Thymus (tissue), 11 donors: ENCODE data around the gene SLC25A17. TPM values are rescaled to one million over a fixed set of nuclear protein-coding genes. Genes with fewer than 3 reads are reported as not detected.
"Not testable (repeated sequence)": the region's sequence is repeated elsewhere in the genome, so short reads cannot be mapped to it uniquely, and the experiment has no call there.

Experiments
- DNase-seq, 9 donors: peaks; one replicate each; pipeline ENCODE4 v3.0.0-alpha.2; 2013; ENCODE audit warnings: low spot score in 9 of 9, low read depth in 6 of 9, missing footprints in 1 of 9
- H3K27ac ChIP-seq, 2 donors: one replicate each; pipeline ENCODE4 v1.5.1; 2013; ENCODE audit warnings: control low read depth in 1 of 2, low read depth in 1 of 2, low read length in 1 of 2, mild to moderate bottlenecking in 1 of 2, moderate library complexity in 1 of 2
- H3K27me3 ChIP-seq, 2 donors: one replicate each; pipeline ENCODE4 v1.5.1; 2013; ENCODE audit warnings: low read length in 1 of 2; ENCODE audit not compliant: control insufficient read depth in 2 of 2, insufficient read depth in 1 of 2
- H3K36me3 ChIP-seq, 2 donors: one replicate each; pipeline ENCODE4 v1.5.1; 2013; ENCODE audit warnings: low read length in 1 of 2, mild to moderate bottlenecking in 1 of 2, moderate library complexity in 1 of 2; ENCODE audit not compliant: control insufficient read depth in 2 of 2, insufficient read depth in 2 of 2
- H3K4me1 ChIP-seq, 2 donors: one replicate each; pipeline ENCODE4 v1.5.1; 2013; ENCODE audit warnings: low read length in 2 of 2; ENCODE audit not compliant: control insufficient read depth in 2 of 2, insufficient read depth in 2 of 2
- H3K4me3 ChIP-seq, 2 donors: one replicate each; pipeline ENCODE4 v1.5.1; 2013; ENCODE audit warnings: low read length in 2 of 2, control low read depth in 1 of 2, mild to moderate bottlenecking in 1 of 2
- H3K9me3 ChIP-seq, 2 donors: one replicate each; pipeline ENCODE4 v1.5.1; 2013; ENCODE audit warnings: low read length in 1 of 2, mild to moderate bottlenecking in 1 of 2; ENCODE audit not compliant: control insufficient read depth in 2 of 2, insufficient read depth in 1 of 2
- WGBS: extraction: QIAGEN DNeasy Blood & Tissue Kit; methylation state at CpG from one replicate; pipeline ENCODE4 v1.1.7; 2013; 5-methylcytosine and 5-hydroxymethylcytosine counted together
- polyA plus RNA-seq: library from polyadenylated mRNA; stranded (reverse); fragments of 200-250 nt; gene quantifications from one replicate; pipeline ENCODE4 v1.2.3, GENCODE V29; 2013
- total RNA-seq: library from RNA; stranded (reverse); fragments of 120-200 nt; gene quantifications from one replicate; pipeline ENCODE4 v1.2.4, GENCODE V29; 2013
- donor health status: healthy.

Gene SLC25A17
- total and polyA plus RNA-seq, 2 donors, result 20.2 to 23.0 TPM

DNA sequence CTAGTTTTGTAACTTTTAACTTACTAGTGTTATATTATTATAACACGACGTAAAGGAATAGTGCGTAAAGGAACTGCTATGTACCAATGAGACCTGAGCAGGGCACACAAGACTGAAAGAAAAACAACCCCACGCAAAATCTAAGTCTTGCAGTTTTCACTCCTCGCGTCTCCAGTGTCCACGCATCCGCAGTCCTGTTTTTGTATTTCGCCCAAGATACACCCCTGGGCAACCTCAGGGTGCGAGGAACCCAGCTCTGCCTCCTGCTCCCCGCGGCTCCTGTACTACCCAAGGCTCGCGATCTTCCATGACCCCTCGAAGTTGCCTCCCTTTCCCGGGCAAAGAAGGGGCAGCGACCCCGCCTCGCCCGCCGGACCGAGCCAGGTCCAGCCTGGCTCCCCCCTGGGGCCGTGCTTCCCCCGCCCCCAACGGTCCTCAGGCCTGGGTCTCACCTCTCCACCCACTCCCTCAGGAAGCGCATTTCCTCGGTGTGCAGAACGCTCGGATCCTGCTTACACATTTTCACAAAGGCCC is 36.9 kb upstream of the SLC25A17 start:
- H3K27me3 ChIP-seq, result no peaks in the 10 kb centered on the region
- H3K4me3 ChIP-seq, result peak overlapping the region; percentile 81 to 91
- DNase-seq, result peak in 8 of 9 donors; percentile 9 to 54 (median 34)
- no peaks in the 10 kb centered on the region for H3K9me3 ChIP-seq
- peak overlapping the region; percentile 93 to 100 for H3K27ac ChIP-seq
- H3K36me3 ChIP-seq, result peaks cover 0 to 26% of the 10 kb centered on the region in 2 donors
- WGBS, result under 1% methylated on average over 29 of the region's 29 CpGs
- peaks cover 13 to 16% of the 10 kb centered on the region in 2 donors for H3K4me1 ChIP-seq

DNA sequence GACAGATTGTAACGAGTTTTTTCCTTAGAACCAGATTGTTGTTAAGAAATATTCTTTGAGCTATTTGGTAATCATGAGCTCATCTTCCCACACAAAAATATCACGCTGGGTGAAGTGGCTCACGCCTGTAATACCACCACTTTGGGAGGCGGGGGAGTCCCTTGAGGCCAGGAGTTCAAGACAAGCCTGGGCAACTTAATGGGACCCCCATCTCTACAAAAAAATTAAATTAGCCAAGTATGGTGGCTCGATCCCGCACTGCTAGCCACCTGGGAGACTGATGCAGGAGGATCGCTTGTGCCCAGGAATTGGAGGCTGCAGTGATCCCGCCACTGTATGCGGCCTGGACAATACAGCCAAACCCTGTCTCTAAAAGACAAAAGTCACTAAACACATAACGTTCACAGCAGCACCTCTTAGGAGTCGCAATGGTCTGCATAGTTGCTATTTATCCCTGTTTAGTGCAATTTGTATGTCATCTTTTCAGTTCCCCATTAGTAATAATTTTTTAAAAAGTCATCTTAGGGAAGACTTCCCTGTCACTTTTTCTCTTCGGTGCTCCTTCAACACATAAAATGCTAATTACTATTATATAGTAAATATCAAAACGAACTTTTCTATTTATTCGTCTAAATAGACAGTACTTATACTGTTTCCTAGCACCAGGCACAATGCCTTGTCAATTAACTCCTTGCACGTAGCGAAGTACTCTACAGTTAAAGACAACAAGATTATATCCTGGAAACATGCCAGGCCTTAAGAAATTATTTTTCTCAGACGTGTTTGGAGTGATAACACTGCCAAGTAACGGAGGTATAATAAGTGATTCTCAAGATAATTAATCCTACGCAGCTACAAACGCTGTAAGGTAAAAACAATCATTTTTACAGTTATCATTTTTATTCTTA is 36.2 kb upstream of the SLC25A17 start:
- Histone ChIP-seq H3K36me3 (peaks cover 0 to 20% of the 10 kb centered on the region in 2 donors), H3K4me1 (peaks cover 13 to 16% of the 10 kb centered on the region in 2 donors), H3K4me3 (peak overlapping the region; percentile 81 to 91), H3K9me3 (no peaks in the 10 kb centered on the region), H3K27me3 (no peaks in the 10 kb centered on the region), H3K27ac (peak overlapping the region in 1 of 2 donors; percentile 100)
- WGBS, result 49% methylated on average over 20 of the region's 20 CpGs
- peak in 2 of 9 donors; percentile 3 to 23 for DNase-seq

DNA sequence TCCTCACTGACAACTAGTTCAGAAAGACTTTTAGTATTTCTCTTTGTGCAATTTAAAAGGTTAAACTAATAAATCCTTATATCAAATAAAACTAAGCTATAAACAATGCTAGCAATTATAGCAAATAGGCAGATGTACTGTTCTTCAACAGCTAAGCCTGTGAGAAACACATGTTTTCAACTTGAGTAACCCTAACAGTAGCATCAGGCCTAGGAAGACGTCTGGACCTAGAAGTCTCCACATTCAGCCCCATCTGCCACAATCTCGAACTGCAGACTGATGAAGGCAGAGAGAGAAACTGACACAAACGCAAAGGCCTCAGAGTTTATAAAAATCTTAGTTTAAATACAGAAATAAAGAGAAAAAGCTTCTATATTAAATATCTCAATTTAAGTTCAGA is 34.8 kb upstream of the SLC25A17 start:
- Histone ChIP-seq H3K4me1 (peaks cover 13 to 16% of the 10 kb centered on the region in 2 donors), H3K27ac (no peak overlapping the region), H3K9me3 (no peaks in the 10 kb centered on the region), H3K4me3 (no peak overlapping the region), H3K36me3 (peaks cover 0 to 26% of the 10 kb centered on the region in 2 donors), H3K27me3 (no peaks in the 10 kb centered on the region)
- DNase-seq, result no peak
- WGBS, result 83% methylated on average over 3 of the region's 3 CpGs

DNA sequence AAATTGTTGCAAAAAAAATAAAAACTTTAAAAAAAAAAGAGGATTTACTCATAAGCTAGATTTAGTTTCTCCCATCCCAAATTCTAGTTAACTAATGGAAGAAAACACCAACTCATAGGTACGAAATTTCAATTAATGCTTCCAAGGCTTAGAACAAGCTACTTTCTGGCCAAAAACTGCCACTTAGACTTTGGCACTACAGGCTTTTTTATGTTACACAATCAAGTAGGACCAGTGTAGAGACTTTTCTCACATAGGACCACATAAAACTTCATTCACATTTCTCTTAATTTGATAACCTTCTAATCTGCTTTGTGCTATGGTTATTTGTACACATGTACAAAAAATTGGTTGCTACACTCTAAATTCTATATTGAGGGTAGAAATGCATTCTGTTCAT is 34.2 kb upstream of the SLC25A17 start:
- WGBS, result 97% methylated on average over 1 of the region's 1 CpG

DNA sequence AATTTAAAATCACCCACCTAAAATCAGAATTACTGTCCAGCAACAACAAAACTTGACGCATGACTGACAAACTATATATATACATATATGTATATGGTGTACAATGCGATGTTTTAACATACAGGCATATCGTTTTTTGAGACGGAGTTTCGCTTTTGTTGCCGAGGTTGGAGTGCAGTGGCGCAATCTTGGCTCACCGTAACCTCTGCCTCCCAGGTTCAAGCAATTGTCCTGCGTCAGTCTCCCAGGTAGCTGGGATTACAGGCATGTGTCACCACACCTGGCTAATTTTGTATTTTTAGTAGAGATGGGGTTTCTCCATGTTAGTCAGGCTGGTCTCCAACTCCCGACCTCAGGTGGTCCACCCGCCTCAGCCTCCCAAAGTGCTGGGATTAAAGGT is 26.7 kb upstream of the SLC25A17 start:
- peaks cover 26 to 72% of the 10 kb centered on the region in 2 donors for H3K36me3 ChIP-seq
- WGBS, result 97% methylated on average over 11 of the region's 11 CpGs

More for the DNA sequence above, 34.2 kb upstream of the SLC25A17 start:
- Histone ChIP-seq H3K36me3 (peaks cover 0 to 30% of the 10 kb centered on the region in 2 donors), H3K27ac (no peak overlapping the region), H3K9me3 (no peaks in the 10 kb centered on the region), H3K4me3 (no peak overlapping the region), H3K27me3 (no peaks in the 10 kb centered on the region), H3K4me1 (peaks cover 13 to 16% of the 10 kb centered on the region in 2 donors)
- no peak for DNase-seq

DNA sequence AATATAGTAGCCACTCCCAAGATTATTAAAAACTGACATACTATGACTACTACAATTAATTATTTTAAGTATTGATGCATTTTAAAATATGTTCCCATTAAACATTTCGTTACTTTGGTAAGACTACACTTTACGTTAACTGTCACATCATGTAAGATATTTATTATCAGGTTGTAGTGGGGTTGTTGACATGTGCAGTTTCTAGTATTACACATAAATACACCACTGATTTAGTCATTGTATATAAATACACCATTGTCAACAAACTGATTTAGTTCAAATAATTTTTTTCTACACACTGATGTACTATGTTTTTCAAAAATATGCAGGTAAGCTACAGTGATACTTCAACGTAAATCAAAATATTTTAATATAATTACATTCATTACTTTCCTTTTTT is 25.8 kb upstream of the SLC25A17 start:
- H3K27me3 ChIP-seq, result no peaks in the 10 kb centered on the region
- no peak overlapping the region for H3K27ac ChIP-seq
- 97% methylated on average over 3 of the region's 3 CpGs for WGBS
- peaks cover 26 to 76% of the 10 kb centered on the region in 2 donors for H3K36me3 ChIP-seq
- no peaks in the 10 kb centered on the region for H3K4me1 ChIP-seq
- no peak overlapping the region for H3K4me3 ChIP-seq
- no peaks in the 10 kb centered on the region for H3K9me3 ChIP-seq
- no peak for DNase-seq

More for the DNA sequence above, 26.7 kb upstream of the SLC25A17 start:
- H3K9me3 ChIP-seq, DNase-seq, H3K4me1 ChIP-seq, H3K27me3 ChIP-seq, H3K4me3 ChIP-seq, H3K27ac ChIP-seq: not testable (repeated sequence)

DNA sequence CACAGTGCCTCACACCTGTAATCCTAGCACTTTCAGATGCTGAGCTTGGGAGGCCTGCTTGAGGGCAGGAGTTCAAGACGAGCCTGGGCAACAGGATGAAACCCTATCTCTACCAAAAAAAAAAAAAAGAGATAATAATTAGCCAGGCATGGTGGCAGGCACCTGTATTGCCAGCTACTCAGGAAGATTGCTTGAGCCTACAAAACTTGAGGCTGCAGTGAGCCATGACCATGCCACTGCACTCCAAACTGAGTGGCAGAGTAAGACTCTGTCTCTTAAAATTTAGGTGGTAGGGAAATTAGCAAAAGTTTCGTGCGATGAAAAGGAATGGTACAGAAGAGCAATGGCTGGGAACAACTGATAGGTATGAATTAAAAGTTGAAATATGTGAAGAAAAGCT is 19.3 kb upstream of the SLC25A17 start:
- no peak for DNase-seq
- Histone ChIP-seq H3K4me1 (no peaks in the 10 kb centered on the region), H3K27me3 (no peaks in the 10 kb centered on the region), H3K9me3 (no peaks in the 10 kb centered on the region), H3K36me3 (peaks cover 23 to 82% of the 10 kb centered on the region in 2 donors), H3K27ac (no peak overlapping the region), H3K4me3 (no peak overlapping the region)
- 98% methylated on average over 3 of the region's 3 CpGs for WGBS

DNA sequence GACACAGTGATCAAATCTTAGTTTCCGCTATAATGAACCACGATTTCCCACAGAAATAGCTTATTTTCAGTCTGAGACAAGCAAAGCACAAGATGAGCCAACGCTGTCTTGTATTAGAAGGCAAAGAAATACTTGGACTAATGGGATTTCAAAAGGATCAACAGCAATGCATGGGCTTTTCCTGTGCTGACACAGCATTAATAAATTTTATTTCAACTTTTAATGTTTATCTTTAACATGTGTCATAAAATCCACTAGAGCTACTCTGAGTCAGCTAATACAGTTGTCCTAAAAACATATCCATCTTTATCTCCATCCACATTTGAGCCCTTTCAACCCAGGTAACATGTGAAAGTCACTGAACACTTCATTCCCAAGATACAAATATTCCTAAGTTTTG is 15.5 kb upstream of the SLC25A17 start:
- 99% methylated on average over 3 of the region's 3 CpGs for WGBS
- peaks cover 12 to 80% of the 10 kb centered on the region in 2 donors for H3K36me3 ChIP-seq

DNA sequence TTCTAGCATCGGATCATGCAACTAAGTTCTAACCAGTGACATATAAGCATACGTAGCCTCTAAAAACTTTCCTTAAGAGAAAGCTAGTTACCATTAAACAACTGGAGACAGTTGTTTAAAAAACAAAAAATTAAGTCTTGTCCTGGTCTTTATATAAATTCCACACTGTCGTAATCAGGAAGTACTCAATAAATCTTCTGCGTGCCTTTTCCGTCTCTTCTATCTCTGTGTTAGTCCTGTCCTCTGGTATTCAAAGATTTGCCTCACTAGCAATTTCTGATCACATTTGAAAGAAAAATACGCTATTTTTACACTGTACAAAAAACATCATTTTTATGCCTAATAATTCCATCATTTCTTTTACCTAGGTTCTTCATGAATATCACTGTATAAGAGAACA is 10.0 kb upstream of the SLC25A17 start:
- Histone ChIP-seq H3K9me3 (no peaks in the 10 kb centered on the region), H3K27me3 (no peaks in the 10 kb centered on the region), H3K4me3 (no peak overlapping the region), H3K27ac (no peak overlapping the region), H3K36me3 (peaks cover 7 to 70% of the 10 kb centered on the region in 2 donors), H3K4me1 (no peaks in the 10 kb centered on the region)
- WGBS, result 97% methylated on average over 6 of the region's 6 CpGs
- DNase-seq, result no peak

More for the DNA sequence above, 15.5 kb upstream of the SLC25A17 start:
- H3K27me3 ChIP-seq, result no peaks in the 10 kb centered on the region
- H3K4me3 ChIP-seq, result no peak overlapping the region
- no peaks in the 10 kb centered on the region for H3K4me1 ChIP-seq
- DNase-seq, result no peak
- no peak overlapping the region for H3K27ac ChIP-seq
- no peaks in the 10 kb centered on the region for H3K9me3 ChIP-seq
